Renal cortex interstitium (tissue), 11 donors: ENCODE results near the gene HOXC9. TPM values are rescaled to one million over a fixed set of nuclear protein-coding genes. Genes with fewer than 3 reads are reported as not detected.

ENCODE experiments used
- DNase-seq, 11 donors: peaks; one replicate each; pipeline ENCODE4 v3.0.0-alpha.2; 2013; ENCODE audit warnings: low read depth in 9 of 11, low spot score in 4 of 11; ENCODE audit errors: extremely low read depth in 1 of 11
- polyA plus RNA-seq, 3 donors: library from polyadenylated mRNA; unstranded; fragments of 120-200 nt; gene quantifications; one replicate each; pipeline ENCODE4 v1.2.1, GENCODE V29; 2013; ENCODE audit not compliant: insufficient read length in 3 of 3

Gene HOXC9
- polyA plus RNA-seq, 3 donors = 25.5 to 34.1 (median 26.5) TPM

GRCh38 chr12:54017878-54018467 lies 18.0 kb downstream of the HOXC9 start:
- peak in 5 of 11 donors; percentile 80 to 88 (median 85) for DNase-seq

GRCh38 chr12:54018468-54018984 lies 18.6 kb downstream of the HOXC9 start:
- DNase-seq = no peak

- no peak for DNase-seq
Observed at GRCh38 chr12:54019091-54019811, 19.3 kb downstream of the HOXC9 start.

- no peak for DNase-seq
Observed at GRCh38 chr12:54019924-54020590, 20.1 kb downstream of the HOXC9 start.

GRCh38 chr12:54020591-54021405 lies 20.8 kb downstream of the HOXC9 start:
- no peak for DNase-seq

- no peak for DNase-seq
Observed at GRCh38 chr12:54021432-54022013, 21.6 kb downstream of the HOXC9 start.

- DNase-seq = no peak
Observed at GRCh38 chr12:54022960-54023884, 23.3 kb downstream of the HOXC9 start.

GRCh38 chr12:54024127-54024526 lies 24.2 kb downstream of the HOXC9 start:
- DNase-seq = no peak

- DNase-seq = no peak
Observed at GRCh38 chr12:54024581-54025305, 24.8 kb downstream of the HOXC9 start.

- no peak for DNase-seq
Observed at GRCh38 chr12:54025499-54026405, 25.8 kb downstream of the HOXC9 start.

- no peak for DNase-seq
Observed at GRCh38 chr12:54026640-54027441, 26.9 kb downstream of the HOXC9 start.

GRCh38 chr12:54027442-54027786 lies 27.5 kb downstream of the HOXC9 start:
- no peak for DNase-seq

GRCh38 chr12:54028314-54029201 lies 28.6 kb downstream of the HOXC9 start, which contains the start of gene HOXC6:
TSS of gene HOXC6 (plus strand) at chr12:54028440. CDS start at chr12:54028522, 82 bp downstream.
- DNase-seq = no peak
